ENCODE data around the gene LCLAT1.

LCLAT1 gene

DNA sequence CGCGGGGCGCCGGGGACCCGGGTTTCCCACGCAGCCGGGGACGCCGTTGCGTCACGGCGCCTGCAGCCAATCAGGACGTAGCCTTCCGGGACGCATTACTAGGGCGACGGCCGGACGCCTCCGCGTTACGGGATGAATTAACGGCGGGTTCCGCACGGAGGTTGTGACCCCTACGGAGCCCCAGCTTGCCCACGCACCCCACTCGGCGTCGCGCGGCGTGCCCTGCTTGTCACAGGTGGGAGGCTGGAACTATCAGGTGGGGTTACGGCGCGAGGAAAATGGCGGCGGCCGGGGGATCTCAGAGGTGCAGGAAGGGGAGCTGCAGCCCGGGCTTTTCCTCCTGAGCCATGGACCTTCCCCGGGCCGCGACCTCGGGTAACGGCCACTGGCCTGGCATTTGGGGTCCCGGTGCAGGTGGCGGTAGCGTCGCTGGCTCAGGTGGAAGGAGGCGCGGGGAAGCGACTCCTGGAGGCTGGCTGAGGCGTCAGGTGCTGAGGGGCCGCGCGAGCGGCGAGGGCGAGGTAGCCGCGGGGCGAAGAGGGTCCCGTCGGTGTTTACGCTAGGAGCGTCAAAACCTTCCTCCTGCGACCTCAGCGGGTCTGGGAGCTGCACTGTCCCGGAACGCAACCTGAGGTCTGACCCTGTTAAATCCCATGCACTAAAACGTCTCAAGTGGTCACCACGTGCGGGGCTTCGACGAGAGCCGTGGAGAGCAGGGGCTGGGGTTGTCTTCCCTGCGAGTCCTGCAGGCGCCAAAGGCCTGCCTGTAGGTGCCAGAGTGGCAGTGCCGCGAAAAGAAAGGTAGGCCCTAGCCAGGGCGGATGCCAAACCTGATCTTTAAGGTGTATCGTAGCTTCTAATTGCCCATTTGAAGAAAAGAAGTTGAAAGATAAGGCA is at the start of gene LCLAT1:
Gene LCLAT1 (plus strand): TSS at position 98 of the 897 bp plus-strand sequence. CDS start 78,345 bp downstream, outside the sequence.
- peak; percentile 91 for DNase-seq

GRCh38 chr2:30398084-30398873 is 48.8 kb upstream of the LCLAT1 start:
- no peak for DNase-seq

DNA sequence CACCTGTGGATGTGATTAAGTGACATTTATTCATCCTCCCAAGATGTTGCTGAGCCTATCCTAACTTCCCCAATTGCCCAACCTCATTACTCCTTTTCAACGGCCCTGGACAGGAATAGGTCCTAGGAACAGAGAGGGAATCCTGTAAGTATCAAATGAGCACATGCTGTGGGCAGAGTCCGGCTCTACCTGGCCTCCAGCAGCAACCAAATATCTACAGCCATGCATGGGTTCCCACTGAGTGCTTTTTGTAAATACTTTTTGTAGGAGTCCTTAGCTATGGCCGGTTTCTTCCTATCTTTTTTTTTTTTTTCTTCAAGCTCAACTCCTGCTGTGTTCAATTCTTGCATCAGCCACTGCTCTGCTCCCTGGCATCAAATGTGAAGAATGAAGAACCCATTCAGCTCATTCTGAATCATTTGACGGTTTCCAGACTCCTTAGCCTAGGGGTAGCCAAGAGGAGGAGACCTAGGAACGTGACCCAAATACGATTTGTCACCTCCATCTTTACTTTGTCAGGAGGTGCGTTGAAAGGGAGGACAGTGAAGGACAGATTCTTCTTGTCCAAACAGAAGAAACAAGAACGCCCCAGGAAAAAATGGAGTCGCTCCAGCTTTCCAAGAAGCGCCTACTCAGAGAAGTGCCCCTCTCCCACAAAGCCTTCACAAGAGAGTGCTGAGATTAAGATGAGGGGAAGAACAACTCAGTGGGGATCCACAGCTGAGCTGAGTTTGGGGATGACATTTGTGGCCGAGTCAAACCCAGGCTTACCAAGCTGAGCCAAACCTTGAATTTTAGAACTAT is 46.7 kb upstream of the LCLAT1 start:
- DNase-seq, result no peak

GRCh38 chr2:30402441-30403182 is 44.4 kb upstream of the LCLAT1 start:
- no peak for DNase-seq

DNA sequence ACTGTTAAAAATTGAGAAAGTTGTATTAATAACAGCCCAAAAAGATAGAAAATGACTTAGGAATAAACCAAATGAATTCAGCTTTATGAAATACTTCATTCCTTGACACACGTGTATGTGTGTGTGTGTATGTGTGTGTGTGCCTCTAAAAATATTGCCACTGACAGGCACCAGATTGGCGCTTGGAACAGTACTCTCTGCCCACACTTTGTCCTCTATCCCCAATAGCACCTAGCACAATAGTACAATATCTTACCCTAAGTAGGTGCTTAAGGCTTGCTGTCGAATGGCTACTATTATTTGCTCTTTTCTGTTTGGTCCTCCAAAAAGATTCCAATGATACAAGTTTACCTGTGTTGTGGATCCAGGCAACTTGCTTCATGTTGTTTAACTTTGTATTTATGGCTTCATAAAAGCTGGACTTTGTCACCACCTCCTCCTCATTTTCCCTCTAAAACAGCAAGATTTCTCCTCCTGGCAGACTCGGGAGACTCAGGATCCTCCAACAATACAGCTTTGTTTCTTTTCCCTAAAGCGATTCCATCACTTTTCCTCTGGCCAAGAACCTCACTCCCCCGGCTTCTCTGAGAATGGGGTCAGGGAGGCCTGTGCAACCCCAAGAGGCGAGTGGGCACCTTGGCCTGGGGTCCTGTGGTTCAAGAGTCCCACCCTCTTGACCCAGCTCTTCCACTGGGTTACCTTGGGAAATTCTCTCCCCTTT is 43.3 kb upstream of the LCLAT1 start:
- no peak for DNase-seq

DNA sequence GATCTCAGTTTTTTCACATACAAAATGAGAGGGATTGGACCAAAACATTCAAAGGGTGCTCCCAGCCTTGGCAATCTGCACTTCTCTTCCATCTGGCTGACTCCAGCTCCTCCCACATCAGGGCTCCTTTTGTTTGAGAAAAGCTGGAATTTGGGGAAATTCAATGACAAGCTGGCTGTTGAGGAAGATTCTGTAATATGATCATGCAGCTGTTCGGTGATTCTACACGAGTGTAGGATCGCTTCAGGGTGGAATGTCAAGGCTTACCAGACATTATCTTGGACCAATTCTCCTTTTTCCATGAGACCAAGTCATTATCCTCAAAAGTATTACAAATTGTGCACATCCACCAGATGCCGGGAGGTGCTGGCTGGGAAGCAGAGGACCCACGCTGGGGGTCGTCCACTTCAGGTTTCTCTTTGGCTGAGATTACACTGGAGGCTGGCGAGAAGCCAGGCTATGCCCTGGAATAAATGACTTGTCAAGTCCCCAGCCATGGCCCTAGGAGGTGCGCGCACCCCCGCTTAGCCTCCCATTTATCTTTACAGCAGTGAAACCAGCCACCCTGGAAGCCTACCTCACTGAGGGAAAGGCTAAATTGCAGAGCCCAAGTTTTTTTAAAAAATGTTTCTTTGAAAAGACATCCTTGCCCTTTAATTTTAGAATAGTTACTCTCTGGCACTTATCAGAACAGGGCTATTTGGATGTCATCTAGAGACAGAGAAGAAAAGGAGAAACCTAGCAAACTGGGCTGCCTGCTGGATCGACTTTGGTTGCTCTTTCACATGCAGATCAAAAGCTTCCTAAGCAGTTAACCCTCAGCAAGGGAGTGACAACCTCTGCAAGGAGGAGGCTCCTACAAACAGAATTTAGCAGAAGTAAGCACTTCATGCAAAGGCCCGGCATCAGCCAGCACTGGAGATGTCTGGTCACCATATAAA is 42.5 kb upstream of the LCLAT1 start:
- no peak for DNase-seq

- no peak for DNase-seq
Observed at GRCh38 chr2:30405260-30405605, 41.8 kb upstream of the LCLAT1 start.

GRCh38 chr2:30406853-30407252 is 40.2 kb upstream of the LCLAT1 start:
- DNase-seq, result no peak

DNA sequence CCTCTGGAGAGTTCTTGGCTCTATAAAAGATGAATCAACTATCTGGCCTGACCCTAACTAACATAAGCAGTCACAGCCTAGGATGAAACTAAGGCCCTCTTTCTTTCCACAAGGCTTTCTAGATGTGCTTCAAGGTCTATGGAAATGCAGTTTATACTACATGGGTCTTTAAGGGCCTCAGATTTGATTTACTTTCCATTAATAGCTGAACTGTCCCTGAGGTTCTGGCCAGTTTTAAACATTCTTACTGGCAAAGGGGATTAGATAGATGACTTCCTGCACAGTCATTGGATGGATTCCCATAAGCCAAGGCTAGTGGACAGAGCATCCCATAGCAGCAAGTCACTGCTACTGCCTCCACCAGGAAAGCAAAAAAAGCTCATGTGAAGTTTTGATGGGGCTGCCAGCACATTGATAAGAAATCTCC is 38.1 kb upstream of the LCLAT1 start:
- no peak for DNase-seq

- peak; percentile 13 for DNase-seq
Observed at GRCh38 chr2:30410217-30410616, 36.8 kb upstream of the LCLAT1 start.

- DNase-seq, result no peak
Observed at GRCh38 chr2:30412047-30412683, 34.9 kb upstream of the LCLAT1 start.

GRCh38 chr2:30412684-30413570 is 34.1 kb upstream of the LCLAT1 start:
- no peak for DNase-seq

DNA sequence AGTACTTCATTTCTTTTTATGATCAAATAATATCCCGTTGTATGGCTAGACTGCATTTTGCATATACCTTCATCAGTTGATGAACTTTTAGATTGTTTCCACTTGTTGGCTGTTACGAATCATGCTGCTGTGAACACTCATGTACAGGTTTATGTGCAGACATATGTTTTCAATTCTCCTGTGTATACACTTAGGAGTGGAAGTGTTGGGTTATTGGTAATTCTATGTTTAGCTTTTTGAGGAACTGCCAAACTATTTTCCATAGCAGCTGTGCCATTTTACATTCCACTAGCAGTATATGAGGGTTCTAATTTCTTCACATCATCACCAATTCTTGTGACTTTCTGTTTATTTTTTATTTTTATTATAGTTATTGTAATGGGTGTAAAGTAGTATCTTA is 32.1 kb upstream of the LCLAT1 start:
- no peak for DNase-seq

DNA sequence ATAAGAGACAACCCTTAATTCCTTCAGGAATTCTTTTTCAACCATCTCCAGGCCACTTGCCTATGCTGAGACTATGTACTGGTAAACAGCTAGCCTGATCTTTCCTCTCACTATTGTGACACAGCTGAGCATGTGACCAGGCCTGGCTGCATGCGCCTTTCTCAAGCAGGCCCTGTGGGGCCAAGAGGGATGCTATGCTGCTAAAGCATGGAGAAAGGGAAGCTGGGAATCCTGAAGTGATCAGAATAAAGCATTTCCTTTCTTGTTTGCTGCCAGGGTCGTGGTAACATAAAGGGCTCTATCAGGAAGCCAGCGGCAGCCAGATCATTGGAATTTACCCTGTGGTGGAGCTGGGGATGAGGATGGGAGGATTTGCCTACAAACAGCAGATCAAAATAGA is 29.8 kb upstream of the LCLAT1 start:
- no peak for DNase-seq

GRCh38 chr2:30421026-30421603 is 25.9 kb upstream of the LCLAT1 start:
- peak; percentile 14 for DNase-seq

- DNase-seq, result peak; percentile 35
Observed at GRCh38 chr2:30421604-30422443, 25.2 kb upstream of the LCLAT1 start.

DNA sequence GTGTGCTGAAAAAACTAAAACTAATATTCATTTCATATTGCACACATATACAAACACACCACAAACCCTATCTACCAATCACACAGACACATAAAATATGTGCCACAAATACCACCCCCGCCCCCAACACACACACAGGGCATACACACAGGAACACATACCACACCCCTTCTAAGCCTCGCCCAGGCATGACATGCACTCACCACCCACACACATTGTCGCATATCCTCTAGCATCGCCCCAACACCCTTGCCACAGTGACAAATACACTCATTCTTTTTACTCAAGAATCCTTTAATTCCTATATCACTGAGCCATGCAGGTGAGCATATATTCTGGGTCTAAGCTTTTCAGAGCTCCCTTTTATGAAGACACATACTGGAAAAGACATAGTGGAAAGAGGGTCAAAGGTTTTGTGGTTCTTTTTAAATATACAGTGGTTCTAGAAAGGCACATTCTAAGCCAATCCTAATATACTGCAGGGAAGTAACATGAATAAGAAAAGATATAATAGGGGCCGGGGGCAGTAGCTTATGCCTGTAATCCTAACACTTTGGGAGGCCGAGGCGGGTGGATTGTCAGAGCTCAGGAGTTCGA is 24.5 kb upstream of the LCLAT1 start:
- peak; percentile 90 for DNase-seq
